GM06990 (cell line): ENCODE measurements around the gene GRHL3.

Experiments
- DNase-seq: peaks from one replicate; pipeline ENCODE4 v3.0.0-alpha.2; 2011; ENCODE audit not compliant: insufficient read length; ENCODE audit errors: extremely low read depth
- H3K27me3 ChIP-seq: replicated peaks from 2 replicates; pipeline ENCODE4 v1.6.0; 2011; ENCODE audit warnings: low read length; ENCODE audit not compliant: control insufficient read depth, insufficient read depth
- H3K36me3 ChIP-seq: 2 replicates; pipeline ENCODE4 v1.5.1; 2011; ENCODE audit warnings: low read length; ENCODE audit not compliant: control insufficient read depth, insufficient read depth
- H3K4me3 ChIP-seq: replicated peaks from 2 replicates; pipeline ENCODE4 v1.5.1; 2011; ENCODE audit warnings: low read depth, mild to moderate bottlenecking, control low read depth, low read length
- CTCF ChIP-seq: IDR thresholded peaks from 2 replicates; pipeline ENCODE4 v1.5.1; 2011; ENCODE audit warnings: low read length, control low read depth, mild to moderate bottlenecking, inconsistent platforms; ENCODE audit not compliant: insufficient read depth, poor library complexity, severe bottlenecking

GRHL3 gene

GRCh38 chr1:24290933-24291487, 28.1 kb upstream of the GRHL3 start:
- DNase-seq = no peak
- Histone ChIP-seq H3K36me3 (no peaks in the 10 kb centered on the region), H3K27me3 (peaks cover 2% of the 10 kb centered on the region; the same call in 1 of the 2 replicates), H3K4me3 (no peak overlapping the region)
- TF ChIP-seq CTCF = no peak

GRCh38 chr1:24292103-24292502, 27.1 kb upstream of the GRHL3 start:
- peaks cover 2% of the 10 kb centered on the region; the same call in 1 of the 2 replicates for H3K27me3 ChIP-seq
- no peak overlapping the region for H3K4me3 ChIP-seq
- TF ChIP-seq CTCF = no peak
- DNase-seq = no peak
- H3K36me3 ChIP-seq = no peaks in the 10 kb centered on the region

GRCh38 chr1:24292887-24293286, 26.3 kb upstream of the GRHL3 start:
- peaks cover 2% of the 10 kb centered on the region; the same call in 1 of the 2 replicates for H3K27me3 ChIP-seq
- TF ChIP-seq CTCF = no peak
- DNase-seq = no peak
- H3K4me3 ChIP-seq = no peak overlapping the region
- H3K36me3 ChIP-seq = no peaks in the 10 kb centered on the region

GRCh38 chr1:24293392-24294227, 25.5 kb upstream of the GRHL3 start:
- H3K27me3 ChIP-seq = peaks cover 2% of the 10 kb centered on the region; the same call in 1 of the 2 replicates
- DNase-seq = no peak
- TF ChIP-seq CTCF = no peak
- H3K4me3 ChIP-seq = no peak overlapping the region
- no peaks in the 10 kb centered on the region for H3K36me3 ChIP-seq

- H3K27me3 ChIP-seq = peaks cover 2% of the 10 kb centered on the region; the same call in 1 of the 2 replicates
- H3K36me3 ChIP-seq = no peaks in the 10 kb centered on the region
- no peak for TF ChIP-seq CTCF
- DNase-seq = no peak
- no peak overlapping the region for H3K4me3 ChIP-seq
These were observed 24.9 kb upstream of the GRHL3 start for GRCh38 chr1:24294228-24294672.
